ENCODE results near the gene ACAP3.

ACAP3 gene

DNA sequence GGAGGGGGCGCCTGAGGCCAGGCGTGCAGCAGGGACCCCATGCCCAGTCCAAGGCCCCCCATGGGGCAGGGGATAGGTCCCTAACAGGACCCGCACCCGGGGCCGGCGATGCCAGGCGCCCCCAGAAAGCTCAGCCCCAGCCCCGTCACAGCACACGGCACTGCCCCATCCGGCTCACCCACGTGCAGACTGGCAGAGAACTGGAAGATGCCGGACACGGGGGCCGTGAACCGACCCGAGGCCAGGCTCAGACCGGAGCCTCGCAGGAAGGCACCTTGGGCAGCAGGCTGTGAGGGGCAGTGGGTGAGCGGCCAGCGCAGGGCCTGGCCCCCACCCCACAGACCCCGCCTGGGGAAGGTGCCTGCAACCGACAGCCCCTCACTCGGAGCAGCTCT, 64.5 kb downstream of the ACAP3 start:
- no peak for DNase-seq
- no peaks in the 10 kb centered on the region for H3K36me3 ChIP-seq
- no peak overlapping the region for H3K4me3 ChIP-seq (ENCODE audit: low read depth, low read length)
- no peaks in the 10 kb centered on the region for H3K27me3 ChIP-seq (ENCODE audit: insufficient read depth, low read depth, severe bottlenecking)
- TF ChIP-seq, protein P1, sequence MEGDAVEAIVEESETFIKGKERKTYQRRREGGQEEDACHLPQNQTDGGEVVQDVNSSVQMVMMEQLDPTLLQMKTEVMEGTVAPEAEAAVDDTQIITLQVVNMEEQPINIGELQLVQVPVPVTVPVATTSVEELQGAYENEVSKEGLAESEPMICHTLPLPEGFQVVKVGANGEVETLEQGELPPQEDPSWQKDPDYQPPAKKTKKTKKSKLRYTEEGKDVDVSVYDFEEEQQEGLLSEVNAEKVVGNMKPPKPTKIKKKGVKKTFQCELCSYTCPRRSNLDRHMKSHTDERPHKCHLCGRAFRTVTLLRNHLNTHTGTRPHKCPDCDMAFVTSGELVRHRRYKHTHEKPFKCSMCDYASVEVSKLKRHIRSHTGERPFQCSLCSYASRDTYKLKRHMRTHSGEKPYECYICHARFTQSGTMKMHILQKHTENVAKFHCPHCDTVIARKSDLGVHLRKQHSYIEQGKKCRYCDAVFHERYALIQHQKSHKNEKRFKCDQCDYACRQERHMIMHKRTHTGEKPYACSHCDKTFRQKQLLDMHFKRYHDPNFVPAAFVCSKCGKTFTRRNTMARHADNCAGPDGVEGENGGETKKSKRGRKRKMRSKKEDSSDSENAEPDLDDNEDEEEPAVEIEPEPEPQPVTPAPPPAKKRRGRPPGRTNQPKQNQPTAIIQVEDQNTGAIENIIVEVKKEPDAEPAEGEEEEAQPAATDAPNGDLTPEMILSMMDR (IDR thresholded peaks at IDR 0.05; ENCODE audit: low read depth, low read length): no peak
- H3K9me3 ChIP-seq (ENCODE audit: severe bottlenecking): no peaks in the 10 kb centered on the region
- no peak overlapping the region for H3K27ac ChIP-seq

DNA sequence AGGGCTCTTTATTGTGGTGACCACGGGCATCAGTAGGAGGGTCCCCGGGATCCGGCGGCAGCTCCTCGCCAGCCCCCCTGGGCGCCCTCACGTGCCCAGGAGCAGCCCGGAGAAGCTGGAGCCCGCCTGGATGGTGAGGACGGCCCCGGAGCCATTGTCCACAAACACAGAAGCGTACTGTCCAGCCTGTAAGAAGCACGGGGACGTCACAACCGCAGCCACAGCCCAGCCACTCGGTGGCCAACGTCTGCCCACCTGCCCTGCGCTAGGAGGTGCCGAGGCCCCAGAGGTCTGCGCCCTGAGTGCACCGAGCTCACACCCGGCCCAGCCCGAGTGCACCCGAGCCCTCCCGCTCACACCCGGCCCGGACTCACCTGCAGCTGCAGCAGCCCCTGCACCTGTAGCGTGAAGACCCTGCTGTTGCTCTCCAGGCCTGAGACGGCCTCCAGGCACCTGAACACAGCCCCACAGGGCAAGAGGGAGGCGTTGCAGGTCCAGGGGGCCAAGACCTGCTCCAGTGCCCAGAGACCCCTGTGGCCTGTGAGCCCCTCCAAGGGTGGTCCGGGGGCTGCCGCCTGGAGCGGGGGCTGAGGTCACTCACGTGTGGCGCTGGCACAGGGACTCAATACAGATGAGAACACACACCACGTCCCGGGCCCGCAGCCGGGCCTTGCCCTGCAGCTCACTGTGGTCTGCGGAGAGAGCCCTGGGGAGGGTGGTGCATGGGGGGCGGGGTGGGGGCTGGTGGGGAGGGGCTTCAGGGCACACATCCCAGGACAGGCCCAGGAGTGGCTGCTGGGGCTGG, 65.1 kb downstream of the ACAP3 start:
- no peak for DNase-seq
- H3K4me3 ChIP-seq (ENCODE audit: low read depth, low read length): no peak overlapping the region
- H3K27ac ChIP-seq: no peak overlapping the region
- H3K9me3 ChIP-seq (ENCODE audit: severe bottlenecking): no peaks in the 10 kb centered on the region
- no peaks in the 10 kb centered on the region for H3K36me3 ChIP-seq
- H3K27me3 ChIP-seq (ENCODE audit: insufficient read depth, low read depth, severe bottlenecking): no peaks in the 10 kb centered on the region
- TF ChIP-seq, protein P1 (IDR thresholded peaks at IDR 0.05; ENCODE audit: low read depth, low read length): no peak
